Measurements from ENCODE around the gene SGCB.

The SGCB gene

GRCh38 chr4:52028970-52029369 is 9.1 kb downstream of the SGCB start:
- no peak for DNase-seq (ENCODE audit: low read depth in 3 of 3, low spot score in 1 of 3)

GRCh38 chr4:52019936-52020657 is 18.0 kb downstream of the SGCB start, which contains the start of gene LRRC66:
TSS of gene LRRC66 (minus strand) at chr4:52020363. CDS start at chr4:52017613, 2,750 bp downstream.
- DNase-seq (ENCODE audit: low read depth in 3 of 3, low spot score in 1 of 3) = no peak

- no peak for DNase-seq (ENCODE audit: low read depth in 3 of 3, low spot score in 1 of 3)
Observed at GRCh38 chr4:52017814-52018213, 20.3 kb downstream of the SGCB start.

DNA sequence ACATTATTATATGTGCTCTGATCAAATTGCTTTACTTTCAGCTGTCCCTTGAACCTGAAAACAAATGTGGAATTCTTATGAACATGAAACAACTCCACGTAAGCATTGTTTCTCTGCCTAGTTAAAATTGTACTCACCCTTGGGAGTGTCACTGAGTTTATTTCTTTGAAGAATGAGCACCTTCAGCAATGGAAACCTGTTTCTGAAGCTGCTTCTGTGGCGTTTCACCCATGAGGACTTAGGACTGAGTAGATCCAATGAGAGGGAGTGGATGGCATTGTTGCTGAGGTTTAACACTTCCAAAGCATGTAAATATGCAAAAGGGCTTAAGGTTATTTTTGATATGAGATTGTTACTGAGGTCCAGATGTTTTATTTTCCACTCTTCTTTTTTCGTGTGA is 21.1 kb downstream of the SGCB start:
- DNase-seq (ENCODE audit: low read depth in 3 of 3, low spot score in 1 of 3) = no peak

- DNase-seq (ENCODE audit: low read depth in 3 of 3, low spot score in 1 of 3) = no peak
Observed at GRCh38 chr4:52015366-52015765, 22.7 kb downstream of the SGCB start.

GRCh38 chr4:52014903-52015302 is 23.2 kb downstream of the SGCB start:
- DNase-seq (ENCODE audit: low read depth in 3 of 3, low spot score in 1 of 3) = no peak

DNA sequence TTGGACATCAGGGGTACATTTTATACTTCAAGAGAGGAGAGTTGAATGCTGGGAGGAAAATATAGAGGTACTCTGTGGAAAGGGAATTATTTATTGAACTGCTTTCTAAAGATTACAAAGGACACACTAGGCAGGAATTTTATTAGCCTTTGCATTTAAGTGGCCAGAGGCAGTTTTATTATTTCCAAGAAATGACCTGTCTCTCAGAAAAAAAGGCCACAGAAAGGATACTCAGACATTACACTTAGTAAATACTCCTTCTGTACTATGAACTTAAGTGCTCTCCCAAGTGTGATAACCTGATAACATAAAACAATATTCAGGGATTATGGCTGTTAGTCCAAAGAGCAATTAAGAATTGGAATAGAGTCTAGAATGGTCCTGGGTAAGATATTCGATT is 25.4 kb downstream of the SGCB start:
- no peak for DNase-seq (ENCODE audit: low read depth in 3 of 3, low spot score in 1 of 3)

DNA sequence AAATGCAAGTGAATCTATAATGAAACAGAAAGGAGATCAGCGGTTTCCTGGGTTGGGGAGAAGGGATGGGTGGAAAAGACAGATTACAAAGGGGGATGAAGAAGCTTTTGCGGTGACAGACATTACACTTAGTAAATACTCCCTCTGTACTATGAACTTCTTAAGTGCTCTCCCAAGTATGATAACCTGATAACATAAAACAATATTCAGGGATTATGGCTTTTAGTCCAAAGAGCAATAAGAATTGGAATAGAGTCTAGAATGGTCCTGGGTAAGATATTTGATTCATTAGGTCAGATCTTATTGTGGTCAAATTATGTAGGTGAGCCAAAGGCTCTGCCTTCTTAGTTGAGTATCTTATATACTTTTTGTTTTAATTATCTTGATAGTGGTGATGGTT is 27.1 kb downstream of the SGCB start:
- no peak for DNase-seq (ENCODE audit: low read depth in 3 of 3, low spot score in 1 of 3)

- DNase-seq (ENCODE audit: low read depth in 3 of 3, low spot score in 1 of 3) = no peak
Observed at GRCh38 chr4:52006887-52007286, 31.2 kb downstream of the SGCB start.

GRCh38 chr4:52005604-52006273 is 32.4 kb downstream of the SGCB start:
- no peak for DNase-seq (ENCODE audit: low read depth in 3 of 3, low spot score in 1 of 3)

- DNase-seq (ENCODE audit: low read depth in 3 of 3, low spot score in 1 of 3) = no peak
Observed at GRCh38 chr4:52004414-52004813, 33.7 kb downstream of the SGCB start.

DNA sequence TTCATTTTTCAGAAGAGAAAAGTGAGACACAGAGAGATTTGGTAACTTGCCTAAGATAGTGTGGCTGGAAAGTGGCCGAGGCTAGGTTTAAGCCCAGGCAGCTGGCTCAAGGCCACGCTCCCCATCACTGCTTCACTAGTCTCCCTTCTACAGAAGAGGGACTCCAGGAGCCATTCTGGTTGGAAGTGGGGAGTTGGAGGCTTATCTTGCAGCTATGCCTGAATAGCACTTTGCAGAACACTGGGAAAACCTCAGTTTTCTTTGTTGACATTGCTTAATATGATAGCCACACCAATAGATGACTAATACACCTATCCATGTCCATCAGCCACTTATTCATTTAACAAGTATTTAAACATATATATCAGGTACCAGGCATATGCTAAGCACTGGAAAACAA is 36.5 kb downstream of the SGCB start:
- DNase-seq (ENCODE audit: low read depth in 3 of 3, low spot score in 1 of 3) = no peak

DNA sequence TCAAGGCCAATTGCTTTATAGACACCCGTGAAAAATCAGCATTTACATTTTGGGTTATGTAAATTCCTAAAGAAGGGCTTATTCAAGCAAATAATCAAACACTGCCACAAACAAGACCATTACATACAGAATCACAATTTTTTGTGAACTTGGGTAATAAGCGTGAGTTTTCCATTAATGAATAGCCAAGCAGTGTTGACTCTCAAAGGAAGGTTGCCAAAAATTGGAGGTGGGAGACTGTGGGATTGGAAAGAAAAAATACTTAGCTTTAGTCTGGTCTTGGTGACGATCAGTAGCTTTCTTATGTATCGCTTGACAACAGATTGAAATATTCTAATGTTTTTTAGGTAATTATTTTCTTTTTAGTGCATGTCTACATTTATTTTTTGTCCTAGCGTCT is 38.8 kb downstream of the SGCB start:
- no peak for DNase-seq (ENCODE audit: low read depth in 3 of 3, low spot score in 1 of 3)

DNA sequence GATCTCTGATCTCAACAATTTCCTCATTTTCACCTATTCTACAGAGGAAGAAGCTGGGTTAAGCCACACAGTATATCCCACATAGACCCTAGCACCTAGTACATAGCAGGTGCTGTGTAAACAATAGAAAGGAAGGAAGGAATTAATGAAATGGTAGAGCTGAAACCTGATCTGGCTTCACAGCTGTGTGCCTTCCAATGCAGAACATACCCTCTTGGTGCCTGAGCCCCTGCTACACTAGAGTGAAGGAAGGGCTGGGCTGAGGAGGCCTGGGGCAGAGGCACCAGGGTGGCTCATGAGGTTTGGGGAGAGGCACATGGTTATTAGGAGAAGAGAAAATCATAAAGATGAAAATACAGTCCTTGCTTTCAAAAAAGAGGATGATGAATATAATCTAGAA is 39.3 kb downstream of the SGCB start:
- DNase-seq (ENCODE audit: low read depth in 3 of 3, low spot score in 1 of 3) = no peak

DNA sequence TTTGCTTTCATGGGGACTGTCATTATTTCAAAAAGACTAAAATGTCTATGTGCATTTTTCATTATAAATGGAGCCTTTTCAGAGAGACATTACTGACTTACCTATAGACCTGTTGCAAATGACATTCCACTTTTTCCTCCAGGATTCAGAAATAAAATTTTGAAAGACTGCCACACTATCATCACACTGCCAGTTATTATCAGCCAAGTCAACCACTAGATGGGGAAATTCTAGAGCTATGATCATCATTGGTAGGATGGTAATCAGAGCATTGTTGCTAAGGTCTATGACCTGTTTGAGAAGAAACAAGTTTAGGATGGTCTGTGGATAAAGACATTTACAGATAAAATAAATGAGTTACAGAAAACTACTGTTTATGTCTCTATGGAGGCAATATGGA is 40.5 kb downstream of the SGCB start:
- no peak for DNase-seq (ENCODE audit: low read depth in 3 of 3, low spot score in 1 of 3)

- DNase-seq (ENCODE audit: low read depth in 3 of 3, low spot score in 1 of 3) = no peak
Observed at GRCh38 chr4:51995647-51996220, 42.4 kb downstream of the SGCB start.

Data from stimulated activated CD4-positive, alpha-beta T cell treated with anti-CD3 and anti-CD28 coated beads, TNF-alpha, amount 100 ng/mL, for 1 hour (primary cell).